Esophagus muscularis mucosa (tissue), 4 donors: ENCODE results near the gene MICB. TPM values are rescaled to one million over a fixed set of nuclear protein-coding genes. Genes with fewer than 3 reads are reported as not detected.
"Not testable (repeated sequence)": the region's sequence is repeated elsewhere in the genome, so short reads cannot be mapped to it uniquely, and the experiment has no call there.

Experiments used
- DNase-seq: peaks from one replicate; pipeline ENCODE4 v3.0.0-alpha.2; 2017; ENCODE audit errors: extremely low spot score
- H3K27ac ChIP-seq, 4 donors: fragments of 200-600 bp; sonication (generic); replicated peaks in 1 of 4; 1 replicate in 3 of 4; 2 replicates in 1 of 4; pipeline ENCODE4 v1.5.1; 2016 to 2019; ENCODE audit warnings: mild to moderate bottlenecking in 1 of 4
- H3K27me3 ChIP-seq, 4 donors: fragments of 200-600 bp; sonication (generic); one replicate each; pipeline versions ENCODE4 v1.5.1 to v1.6.0; 2016 to 2019
- H3K36me3 ChIP-seq, 4 donors: fragments of 200-600 bp; sonication (generic); one replicate each; pipeline ENCODE4 v1.5.1; 2016 to 2019
- H3K4me1 ChIP-seq, 4 donors: fragments of 200-600 bp; sonication (generic); one replicate each; pipeline ENCODE4 v1.5.1; 2016 to 2019
- H3K4me3 ChIP-seq, 4 donors: fragments of 200-600 bp; sonication (generic); 1 replicate in 2 of 4; 2 replicates in 2 of 4; pipeline ENCODE4 v1.5.1; 2016 to 2019; ENCODE audit warnings: mild to moderate bottlenecking in 4 of 4, moderate library complexity in 1 of 4
- H3K9me3 ChIP-seq, 4 donors: fragments of 200-600 bp; sonication (generic); 1 replicate in 3 of 4; 2 replicates in 1 of 4; pipeline ENCODE4 v1.5.1; 2016 to 2019
- EP300 ChIP-seq: sonication (generic); formaldehyde crosslinking; IDR thresholded peaks from one replicate; pipeline ENCODE4 v1.6.1; 2017; ENCODE audit warnings: antibody characterized with exemption
- POLR2A ChIP-seq: fragments of 450-650 bp; IDR thresholded peaks from one replicate; pipeline ENCODE4 v1.6.1; 2017; ENCODE audit warnings: antibody characterized with exemption, moderate library complexity, mild to moderate bottlenecking, low read depth
- POLR2AphosphoS5 ChIP-seq, 2 donors: sonication (generic); formaldehyde crosslinking; IDR thresholded peaks; one replicate each; pipeline ENCODE4 v1.6.1; 2017; ENCODE audit warnings: antibody characterized with exemption in 2 of 2
- whole genome bisulfite sequencing: methylation state at CpG from one replicate; pipeline ENCODE4 v1.1.5; 2018; 5-methylcytosine and 5-hydroxymethylcytosine counted together
- intact Hi-C: fragments of 100-400 bp; cut with DNase I; formaldehyde crosslinking; loops from one replicate; pipeline ENCODE4 v1.15.1; 2023
- total RNA-seq, 4 donors: library from RNA; depleted of rRNA; stranded (reverse); fragments of >200 nt; gene quantifications; one replicate each; pipeline versions ENCODE4 v1.1.0 to v1.2.1, GENCODE V29; 2016
- TF ChIP-seq, protein P1 (sequence below), 3 experiments: fragments of 200-600 bp in 2 of 3; fragments of 450-650 bp in 1 of 3; sonication (generic) in 2 of 3; IDR thresholded peaks; one replicate each; pipeline ENCODE4 v1.5.1; 2017 to 2019; ENCODE audit warnings: antibody characterized with exemption in 3 of 3, mild to moderate bottlenecking in 2 of 3, moderate library complexity in 1 of 3

MICB gene
- total RNA-seq, 4 donors from 2014 or later, result 0.46 to 2.9 (median 1.7) TPM

DNA sequence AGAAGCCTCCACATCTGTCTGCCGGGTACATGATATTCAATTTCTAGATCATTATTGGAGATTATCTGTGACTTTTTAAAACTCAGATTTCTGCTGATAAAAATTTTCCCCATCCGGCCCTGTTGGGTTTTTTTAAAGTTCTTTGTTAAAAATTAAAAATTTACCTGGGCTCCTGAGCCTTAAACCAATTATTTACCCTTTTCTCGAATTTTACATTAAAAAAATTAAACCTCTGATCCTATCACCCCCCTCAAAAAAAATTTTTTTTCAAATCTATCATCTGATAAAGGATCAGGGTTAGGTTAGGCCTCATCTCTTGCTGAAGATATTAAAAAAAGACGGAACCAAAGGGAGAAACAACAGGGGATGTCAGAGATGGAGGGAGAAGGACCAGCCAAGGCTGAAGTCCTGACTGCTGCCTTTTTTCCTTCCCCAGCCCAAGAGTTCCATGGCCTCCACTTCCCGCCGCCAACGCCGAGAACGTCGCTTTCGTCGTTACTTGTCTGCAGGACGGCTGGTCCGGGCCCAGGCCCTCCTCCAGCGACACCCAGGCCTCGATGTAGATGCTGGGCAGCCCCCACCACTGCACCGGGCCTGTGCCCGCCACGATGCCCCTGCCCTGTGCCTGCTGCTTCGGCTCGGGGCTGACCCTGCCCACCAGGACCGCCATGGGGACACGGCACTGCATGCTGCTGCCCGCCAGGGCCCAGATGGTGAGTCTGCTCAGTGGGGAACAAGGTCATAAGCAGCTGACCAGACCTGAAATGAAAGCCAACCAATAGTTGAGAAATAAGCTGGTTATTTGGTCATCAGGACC is 50.0 kb downstream of the MICB start:
- WGBS, result 76% methylated on average over 22 of the region's 24 CpGs
- intact Hi-C loops, result loop anchor here (5.0 kb wide), 1 partner anchor 34 kb away; the partner anchor contains the start of gene LTB
- no peaks in the 10 kb centered on the region for H3K9me3 ChIP-seq

GRCh38 chr6:31548544-31548873 is 50.6 kb downstream of the MICB start:
- peak overlapping the region; percentile 49 to 60 (median 54) for H3K4me3 ChIP-seq

More for the DNA sequence above, 50.0 kb downstream of the MICB start:
- Histone ChIP-seq H3K27ac (peak overlapping the region; percentile 82 to 86 (median 84)), H3K4me1 (peaks cover 15 to 47% (median 44%) of the 10 kb centered on the region in 4 donors), H3K4me3 (peak overlapping the region; percentile 49 to 60 (median 54)), H3K36me3 (peaks cover 9 to 39% (median 28%) of the 10 kb centered on the region in 4 donors), H3K27me3 (no peaks in the 10 kb centered on the region)
- TF ChIP-seq POLR2AphosphoS5 (IDR thresholded peaks at IDR 0.05) (no peak), POLR2A (no peak), EP300 (no peak)
- TF ChIP-seq, protein P1, sequence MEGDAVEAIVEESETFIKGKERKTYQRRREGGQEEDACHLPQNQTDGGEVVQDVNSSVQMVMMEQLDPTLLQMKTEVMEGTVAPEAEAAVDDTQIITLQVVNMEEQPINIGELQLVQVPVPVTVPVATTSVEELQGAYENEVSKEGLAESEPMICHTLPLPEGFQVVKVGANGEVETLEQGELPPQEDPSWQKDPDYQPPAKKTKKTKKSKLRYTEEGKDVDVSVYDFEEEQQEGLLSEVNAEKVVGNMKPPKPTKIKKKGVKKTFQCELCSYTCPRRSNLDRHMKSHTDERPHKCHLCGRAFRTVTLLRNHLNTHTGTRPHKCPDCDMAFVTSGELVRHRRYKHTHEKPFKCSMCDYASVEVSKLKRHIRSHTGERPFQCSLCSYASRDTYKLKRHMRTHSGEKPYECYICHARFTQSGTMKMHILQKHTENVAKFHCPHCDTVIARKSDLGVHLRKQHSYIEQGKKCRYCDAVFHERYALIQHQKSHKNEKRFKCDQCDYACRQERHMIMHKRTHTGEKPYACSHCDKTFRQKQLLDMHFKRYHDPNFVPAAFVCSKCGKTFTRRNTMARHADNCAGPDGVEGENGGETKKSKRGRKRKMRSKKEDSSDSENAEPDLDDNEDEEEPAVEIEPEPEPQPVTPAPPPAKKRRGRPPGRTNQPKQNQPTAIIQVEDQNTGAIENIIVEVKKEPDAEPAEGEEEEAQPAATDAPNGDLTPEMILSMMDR (IDR thresholded peaks at IDR 0.05), result no peak
- DNase-seq, result no peak

DNA sequence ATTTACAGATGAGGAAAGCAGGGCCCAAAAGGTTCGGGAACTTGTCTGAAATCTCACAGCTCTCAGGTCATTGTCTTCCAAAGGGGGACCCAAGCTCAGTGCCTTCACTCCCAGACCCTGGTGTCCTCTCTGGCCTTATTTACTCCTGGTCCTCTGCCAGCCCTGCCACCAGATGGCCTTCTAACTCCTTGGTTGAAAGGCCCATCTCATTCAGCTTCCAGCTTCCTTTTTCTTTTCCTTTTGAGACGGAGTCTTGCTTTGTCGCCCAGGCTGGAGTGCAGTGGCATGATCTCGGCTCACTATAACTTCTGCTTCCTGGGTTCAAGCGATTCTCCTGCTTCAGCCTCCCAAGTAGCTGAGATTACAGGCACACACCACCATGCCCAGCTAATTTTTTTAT is 53.4 kb downstream of the MICB start:
- intact Hi-C loops, H3K27ac ChIP-seq, H3K4me3 ChIP-seq, H3K9me3 ChIP-seq, DNase-seq, H3K27me3 ChIP-seq: not testable (repeated sequence)
- 51% methylated on average over 5 of the region's 5 CpGs for WGBS
- TF ChIP-seq, protein P1 (IDR thresholded peaks at IDR 0.05), result peak; percentile 11 to 43 (median 31)
- H3K4me1 ChIP-seq, result peaks cover 12 to 46% (median 36%) of the 10 kb centered on the region in 4 donors
- H3K36me3 ChIP-seq, result peaks cover 16 to 73% (median 41%) of the 10 kb centered on the region in 4 donors

More at GRCh38 chr6:31548544-31548873, 50.6 kb downstream of the MICB start:
- DNase-seq, result no peak
- peaks cover 9 to 45% (median 31%) of the 10 kb centered on the region in 4 donors for H3K36me3 ChIP-seq
- TF ChIP-seq POLR2AphosphoS5 (IDR thresholded peaks at IDR 0.05) (no peak), POLR2A (no peak), EP300 (no peak)
- TF ChIP-seq, protein P1 (IDR thresholded peaks at IDR 0.05), result no peak
- no peaks in the 10 kb centered on the region for H3K27me3 ChIP-seq
- no peaks in the 10 kb centered on the region for H3K9me3 ChIP-seq
- peaks cover 12 to 45% (median 40%) of the 10 kb centered on the region in 4 donors for H3K4me1 ChIP-seq
- 95% methylated on average over 2 of the region's 2 CpGs for WGBS
- H3K27ac ChIP-seq, result peak overlapping the region; percentile 82 to 86 (median 84)
- intact Hi-C loops, result loop anchor here (5.0 kb wide), 1 partner anchor 34 kb away; the partner anchor contains the start of gene LTB

DNA sequence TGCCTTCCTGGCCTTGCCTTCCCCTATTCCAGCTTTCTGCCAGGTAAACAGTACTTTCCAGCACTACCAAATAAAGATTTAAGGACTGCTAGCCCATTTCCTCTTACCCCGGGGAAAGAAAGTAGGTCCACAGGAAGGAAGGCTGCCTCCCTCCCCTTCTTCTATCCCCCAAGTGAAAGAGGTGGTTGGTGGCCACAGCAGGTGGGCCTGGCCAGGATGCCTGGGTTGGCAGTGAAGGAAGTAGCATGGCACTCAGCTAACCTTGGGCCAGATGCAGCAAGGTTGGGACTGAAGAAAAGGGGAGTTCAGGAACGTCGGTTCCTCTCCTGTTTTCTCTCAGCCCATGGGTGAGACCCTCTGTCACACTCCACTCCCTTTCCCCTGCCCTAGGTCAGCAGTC is 58.4 kb downstream of the MICB start:
- peaks cover 33 to 46% (median 42%) of the 10 kb centered on the region in 4 donors for H3K4me1 ChIP-seq
- H3K27ac ChIP-seq, result no peak overlapping the region
- 74% methylated on average over 3 of the region's 3 CpGs for WGBS
- H3K36me3 ChIP-seq, result peaks cover 26 to 88% (median 50%) of the 10 kb centered on the region in 4 donors
- intact Hi-C loops, result no loop called here
- no peaks in the 10 kb centered on the region for H3K27me3 ChIP-seq
- H3K4me3 ChIP-seq, result no peak overlapping the region
- DNase-seq, result no peak
- no peak for TF ChIP-seq EP300
- TF ChIP-seq POLR2A, result no peak
- TF ChIP-seq POLR2AphosphoS5 (IDR thresholded peaks at IDR 0.05), result no peak
- TF ChIP-seq, protein P1 (IDR thresholded peaks at IDR 0.05), result no peak
- no peaks in the 10 kb centered on the region for H3K9me3 ChIP-seq
